Measurements from ENCODE around the gene LRFN2. TPM values are rescaled to one million over a fixed set of nuclear protein-coding genes. Genes with fewer than 3 reads are reported as not detected.

Gene LRFN2
- polyA plus RNA-seq, 2 donors: 0.26 to 0.28 TPM

- WGBS, 2 donors: 78 to 84% methylated on average over 4 of the region's 4 CpGs
- H3K4me3 ChIP-seq (ENCODE audit: low read depth in 1 of 2, low read length in 2 of 2): no peak overlapping the region
- H3K4me1 ChIP-seq (ENCODE audit: control insufficient read depth in 2 of 2, insufficient read depth in 2 of 2, low read length in 1 of 2): no peaks in the 10 kb centered on the region
- no peaks in the 10 kb centered on the region for H3K27me3 ChIP-seq (ENCODE audit: control insufficient read depth in 1 of 2, insufficient read depth in 2 of 2, low read length in 2 of 2)
- no peaks in the 10 kb centered on the region for H3K36me3 ChIP-seq (ENCODE audit: control insufficient read depth in 2 of 2, insufficient read depth in 2 of 2, low read length in 1 of 2)
- no peaks in the 10 kb centered on the region for H3K9me3 ChIP-seq (ENCODE audit: control insufficient read depth in 2 of 2, insufficient read depth in 1 of 2, low read depth in 1 of 2, low read length in 1 of 2)
- H3K27ac ChIP-seq (ENCODE audit: low read depth in 2 of 2, low read length in 1 of 2): no peak overlapping the region
Observed at GRCh38 chr6:40552941-40553340, 34.2 kb downstream of the LRFN2 start.

- 69 to 79% methylated on average over 4 of the region's 4 CpGs for WGBS, 2 donors
- H3K4me3 ChIP-seq (ENCODE audit: low read depth in 1 of 2, low read length in 2 of 2): no peak overlapping the region
- H3K9me3 ChIP-seq (ENCODE audit: control insufficient read depth in 2 of 2, insufficient read depth in 1 of 2, low read depth in 1 of 2, low read length in 1 of 2): no peaks in the 10 kb centered on the region
- H3K27ac ChIP-seq (ENCODE audit: low read depth in 2 of 2, low read length in 1 of 2): no peak overlapping the region
- H3K36me3 ChIP-seq (ENCODE audit: control insufficient read depth in 2 of 2, insufficient read depth in 2 of 2, low read length in 1 of 2): no peaks in the 10 kb centered on the region
- no peaks in the 10 kb centered on the region for H3K27me3 ChIP-seq (ENCODE audit: control insufficient read depth in 1 of 2, insufficient read depth in 2 of 2, low read length in 2 of 2)
- H3K4me1 ChIP-seq (ENCODE audit: control insufficient read depth in 2 of 2, insufficient read depth in 2 of 2, low read length in 1 of 2): no peaks in the 10 kb centered on the region
Observed at GRCh38 chr6:40551966-40552505, 35.1 kb downstream of the LRFN2 start.

DNA sequence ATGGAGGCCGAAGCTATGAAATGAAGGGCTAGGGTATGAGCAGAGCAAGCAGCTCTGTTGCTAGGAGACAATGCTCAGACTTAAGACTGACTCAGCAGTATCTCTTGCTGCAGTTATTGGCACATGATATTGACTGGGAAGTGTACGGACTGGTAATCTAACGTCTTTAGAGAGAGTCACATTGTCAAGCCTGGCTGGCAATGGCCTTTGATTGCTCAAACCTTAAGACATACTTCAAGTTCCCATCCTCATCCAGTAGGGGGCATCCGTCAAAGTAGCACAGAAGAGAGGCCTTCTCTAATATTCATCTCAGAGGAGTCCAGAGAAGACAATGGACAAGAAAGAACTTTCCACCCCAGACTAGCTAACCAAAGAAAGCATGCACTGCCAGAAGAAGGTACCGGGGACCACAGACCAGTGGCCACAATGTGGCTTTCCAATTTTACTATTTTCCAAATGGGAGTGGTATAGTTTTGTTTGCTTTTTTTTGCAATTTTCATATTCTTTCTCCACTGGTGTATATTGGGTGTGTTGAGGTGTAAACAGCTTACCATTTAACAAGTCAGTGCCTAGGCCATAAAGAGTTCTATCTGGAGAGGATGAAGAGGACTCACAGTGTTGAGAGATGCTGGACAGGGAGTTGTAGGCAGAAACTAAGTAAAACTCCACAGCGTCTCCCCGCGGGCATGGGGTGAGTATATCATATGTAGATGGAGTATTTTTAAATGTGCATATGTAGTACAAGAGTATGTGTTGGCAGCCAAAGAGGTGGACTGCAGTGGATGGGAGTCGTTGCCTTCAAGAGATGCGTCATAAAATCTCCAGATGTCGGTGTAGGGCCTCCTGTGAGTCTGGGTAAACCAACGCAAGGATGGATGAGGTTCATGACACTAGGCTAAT, 36.7 kb downstream of the LRFN2 start:
- Histone ChIP-seq H3K36me3 (ENCODE audit: control insufficient read depth in 2 of 2, insufficient read depth in 2 of 2, low read length in 1 of 2) (no peaks in the 10 kb centered on the region), H3K27me3 (ENCODE audit: control insufficient read depth in 1 of 2, insufficient read depth in 2 of 2, low read length in 2 of 2) (no peaks in the 10 kb centered on the region), H3K4me1 (ENCODE audit: control insufficient read depth in 2 of 2, insufficient read depth in 2 of 2, low read length in 1 of 2) (no peaks in the 10 kb centered on the region), H3K27ac (ENCODE audit: low read depth in 2 of 2, low read length in 1 of 2) (no peak overlapping the region), H3K9me3 (ENCODE audit: control insufficient read depth in 2 of 2, insufficient read depth in 1 of 2, low read depth in 1 of 2, low read length in 1 of 2) (no peaks in the 10 kb centered on the region), H3K4me3 (ENCODE audit: low read depth in 1 of 2, low read length in 2 of 2) (no peak overlapping the region)
- 80% methylated on average over 12 of the region's 12 CpGs for WGBS, 2 donors

GRCh38 chr6:40545954-40546353, 41.2 kb downstream of the LRFN2 start:
- 76 to 85% methylated on average over 6 of the region's 6 CpGs for WGBS, 2 donors
- Histone ChIP-seq H3K9me3 (ENCODE audit: control insufficient read depth in 2 of 2, insufficient read depth in 1 of 2, low read depth in 1 of 2, low read length in 1 of 2) (no peaks in the 10 kb centered on the region), H3K36me3 (ENCODE audit: control insufficient read depth in 2 of 2, insufficient read depth in 2 of 2, low read length in 1 of 2) (no peaks in the 10 kb centered on the region), H3K27me3 (ENCODE audit: control insufficient read depth in 1 of 2, insufficient read depth in 2 of 2, low read length in 2 of 2) (no peaks in the 10 kb centered on the region), H3K27ac (ENCODE audit: low read depth in 2 of 2, low read length in 1 of 2) (no peak overlapping the region), H3K4me3 (ENCODE audit: low read depth in 1 of 2, low read length in 2 of 2) (no peak overlapping the region), H3K4me1 (ENCODE audit: control insufficient read depth in 2 of 2, insufficient read depth in 2 of 2, low read length in 1 of 2) (peaks cover 0 to 4% of the 10 kb centered on the region in 2 donors)

GRCh38 chr6:40543776-40544175, 43.4 kb downstream of the LRFN2 start:
- WGBS, 2 donors: 80 to 82% methylated on average over 2 of the region's 2 CpGs

GRCh38 chr6:40543146-40543545, 44.0 kb downstream of the LRFN2 start:
- H3K36me3 ChIP-seq (ENCODE audit: control insufficient read depth in 2 of 2, insufficient read depth in 2 of 2, low read length in 1 of 2): no peaks in the 10 kb centered on the region
- no peaks in the 10 kb centered on the region for H3K9me3 ChIP-seq (ENCODE audit: control insufficient read depth in 2 of 2, insufficient read depth in 1 of 2, low read depth in 1 of 2, low read length in 1 of 2)
- no peak overlapping the region for H3K4me3 ChIP-seq (ENCODE audit: low read depth in 1 of 2, low read length in 2 of 2)
- H3K27me3 ChIP-seq (ENCODE audit: control insufficient read depth in 1 of 2, insufficient read depth in 2 of 2, low read length in 2 of 2): no peaks in the 10 kb centered on the region
- 50 to 58% methylated on average over 5 of the region's 5 CpGs for WGBS, 2 donors
- H3K27ac ChIP-seq (ENCODE audit: low read depth in 2 of 2, low read length in 1 of 2): no peak overlapping the region
- H3K4me1 ChIP-seq (ENCODE audit: control insufficient read depth in 2 of 2, insufficient read depth in 2 of 2, low read length in 1 of 2): peaks cover 0 to 4% of the 10 kb centered on the region in 2 donors

More at GRCh38 chr6:40543776-40544175, 43.4 kb downstream of the LRFN2 start:
- H3K27me3 ChIP-seq (ENCODE audit: control insufficient read depth in 1 of 2, insufficient read depth in 2 of 2, low read length in 2 of 2): no peaks in the 10 kb centered on the region
- no peak overlapping the region for H3K4me3 ChIP-seq (ENCODE audit: low read depth in 1 of 2, low read length in 2 of 2)
- H3K27ac ChIP-seq (ENCODE audit: low read depth in 2 of 2, low read length in 1 of 2): no peak overlapping the region
- H3K9me3 ChIP-seq (ENCODE audit: control insufficient read depth in 2 of 2, insufficient read depth in 1 of 2, low read depth in 1 of 2, low read length in 1 of 2): no peaks in the 10 kb centered on the region
- H3K36me3 ChIP-seq (ENCODE audit: control insufficient read depth in 2 of 2, insufficient read depth in 2 of 2, low read length in 1 of 2): no peaks in the 10 kb centered on the region
- peaks cover 0 to 4% of the 10 kb centered on the region in 2 donors for H3K4me1 ChIP-seq (ENCODE audit: control insufficient read depth in 2 of 2, insufficient read depth in 2 of 2, low read length in 1 of 2)

DNA sequence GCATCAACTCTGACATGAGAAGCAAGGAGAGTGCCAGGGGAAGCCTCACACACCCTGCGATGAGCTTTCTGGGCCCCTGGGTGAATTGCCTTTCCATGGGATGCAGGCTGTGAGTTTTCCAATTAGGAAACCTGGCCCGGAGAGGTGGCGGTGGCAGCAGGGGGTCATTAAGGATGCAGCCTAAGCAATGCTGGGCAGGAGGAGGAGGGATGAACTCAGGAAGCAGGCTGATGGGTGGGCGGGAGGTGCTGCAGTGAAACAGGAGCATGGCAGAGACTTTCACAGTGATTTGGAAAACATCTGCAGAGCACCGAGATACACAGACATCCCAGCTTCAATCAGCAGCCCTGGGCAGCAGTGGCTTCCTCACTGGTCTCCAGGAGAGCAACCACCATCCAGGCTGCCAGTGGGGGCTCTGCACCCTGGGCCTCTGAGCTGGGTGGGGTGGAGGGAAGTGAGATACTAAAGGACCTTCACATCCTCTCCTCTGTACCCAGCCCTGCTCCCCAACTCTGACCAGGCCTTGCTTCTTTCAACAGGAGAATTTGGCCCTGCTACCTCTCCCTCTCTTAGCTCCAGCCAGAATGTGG, 44.9 kb downstream of the LRFN2 start:
- Histone ChIP-seq H3K36me3 (ENCODE audit: control insufficient read depth in 2 of 2, insufficient read depth in 2 of 2, low read length in 1 of 2) (no peaks in the 10 kb centered on the region), H3K9me3 (ENCODE audit: control insufficient read depth in 2 of 2, insufficient read depth in 1 of 2, low read depth in 1 of 2, low read length in 1 of 2) (no peaks in the 10 kb centered on the region), H3K4me3 (ENCODE audit: low read depth in 1 of 2, low read length in 2 of 2) (no peak overlapping the region), H3K4me1 (ENCODE audit: control insufficient read depth in 2 of 2, insufficient read depth in 2 of 2, low read length in 1 of 2) (peaks cover 0 to 4% of the 10 kb centered on the region in 2 donors), H3K27ac (ENCODE audit: low read depth in 2 of 2, low read length in 1 of 2) (no peak overlapping the region), H3K27me3 (ENCODE audit: control insufficient read depth in 1 of 2, insufficient read depth in 2 of 2, low read length in 2 of 2) (no peaks in the 10 kb centered on the region)
- 64 to 69% methylated on average over 5 of the region's 5 CpGs for WGBS, 2 donors

- Histone ChIP-seq H3K4me3 (ENCODE audit: low read depth in 1 of 2, low read length in 2 of 2) (no peak overlapping the region), H3K9me3 (ENCODE audit: control insufficient read depth in 2 of 2, insufficient read depth in 1 of 2, low read depth in 1 of 2, low read length in 1 of 2) (no peaks in the 10 kb centered on the region), H3K4me1 (ENCODE audit: control insufficient read depth in 2 of 2, insufficient read depth in 2 of 2, low read length in 1 of 2) (peaks cover 0 to 4% of the 10 kb centered on the region in 2 donors), H3K27ac (ENCODE audit: low read depth in 2 of 2, low read length in 1 of 2) (no peak overlapping the region), H3K36me3 (ENCODE audit: control insufficient read depth in 2 of 2, insufficient read depth in 2 of 2, low read length in 1 of 2) (no peaks in the 10 kb centered on the region), H3K27me3 (ENCODE audit: control insufficient read depth in 1 of 2, insufficient read depth in 2 of 2, low read length in 2 of 2) (no peaks in the 10 kb centered on the region)
- WGBS, 2 donors: 56 to 57% methylated on average over 9 of the region's 9 CpGs
Observed at GRCh38 chr6:40541556-40542174, 45.5 kb downstream of the LRFN2 start.

DNA sequence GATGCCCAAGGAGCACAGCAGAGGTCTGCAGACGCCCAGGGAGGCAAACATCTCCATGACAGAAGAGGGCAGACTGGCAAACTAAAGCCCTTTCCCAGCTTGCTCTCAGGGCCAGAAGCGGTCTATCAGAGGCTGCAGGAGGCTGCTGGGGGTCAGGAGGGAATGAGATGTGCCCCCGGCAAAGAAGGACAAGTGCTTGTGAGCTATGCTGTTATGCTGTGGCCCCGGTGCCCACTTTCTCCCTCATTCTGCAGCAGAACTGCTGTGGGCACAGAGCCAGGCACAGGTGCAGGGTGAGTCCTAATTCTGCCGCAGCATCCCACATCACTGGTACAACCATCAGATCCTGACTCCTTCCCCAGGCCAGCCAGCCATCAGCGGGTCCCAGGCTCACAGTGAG, 46.4 kb downstream of the LRFN2 start:
- peaks cover 0 to 4% of the 10 kb centered on the region in 2 donors for H3K4me1 ChIP-seq (ENCODE audit: control insufficient read depth in 2 of 2, insufficient read depth in 2 of 2, low read length in 1 of 2)
- no peaks in the 10 kb centered on the region for H3K36me3 ChIP-seq (ENCODE audit: control insufficient read depth in 2 of 2, insufficient read depth in 2 of 2, low read length in 1 of 2)
- no peaks in the 10 kb centered on the region for H3K27me3 ChIP-seq (ENCODE audit: control insufficient read depth in 1 of 2, insufficient read depth in 2 of 2, low read length in 2 of 2)
- no peak overlapping the region for H3K27ac ChIP-seq (ENCODE audit: low read depth in 2 of 2, low read length in 1 of 2)
- no peak overlapping the region for H3K4me3 ChIP-seq (ENCODE audit: low read depth in 1 of 2, low read length in 2 of 2)
- no peaks in the 10 kb centered on the region for H3K9me3 ChIP-seq (ENCODE audit: control insufficient read depth in 2 of 2, insufficient read depth in 1 of 2, low read depth in 1 of 2, low read length in 1 of 2)
- 87 to 89% methylated on average over 6 of the region's 6 CpGs for WGBS, 2 donors

Data from esophagus (tissue), 2 donors.